AG10803 (cell line): ENCODE measurements around the gene PPP1R12A.

Experiments used
- DNase-seq: peaks from one replicate; pipeline ENCODE4 v3.0.0; 2010; ENCODE audit warnings: low read depth
- H3K4me3 ChIP-seq: 2 replicates; pipeline ENCODE4 v1.5.1; 2011; ENCODE audit warnings: mild to moderate bottlenecking, low read length, control low read depth
- CTCF ChIP-seq: conservative IDR thresholded peaks from 2 replicates; pipeline ENCODE4 v1.5.1; 2011; ENCODE audit warnings: mild to moderate bottlenecking, low read length, control low read depth, inconsistent platforms

The PPP1R12A gene

GRCh38 chr12:79911889-79912656 lies 22.8 kb downstream of the PPP1R12A start:
- TF ChIP-seq CTCF: no peak
- no peak overlapping the region for H3K4me3 ChIP-seq
- peak; percentile 53 for DNase-seq

GRCh38 chr12:79908366-79908765 lies 26.5 kb downstream of the PPP1R12A start:
- TF ChIP-seq CTCF: no peak
- no peak for DNase-seq
- no peak overlapping the region for H3K4me3 ChIP-seq

- no peak for TF ChIP-seq CTCF
These were observed 33.4 kb downstream of the PPP1R12A start for GRCh38 chr12:79901506-79901905.

GRCh38 chr12:79900951-79901350 lies 33.9 kb downstream of the PPP1R12A start:
- DNase-seq: peak; percentile 36
- no peak for TF ChIP-seq CTCF
- H3K4me3 ChIP-seq: no peak overlapping the region

More at GRCh38 chr12:79901506-79901905, 33.4 kb downstream of the PPP1R12A start:
- no peak overlapping the region for H3K4me3 ChIP-seq
- no peak for DNase-seq

GRCh38 chr12:79900199-79900598 lies 34.7 kb downstream of the PPP1R12A start:
- no peak overlapping the region for H3K4me3 ChIP-seq
- no peak for TF ChIP-seq CTCF
- no peak for DNase-seq

- peak; percentile 99 for DNase-seq
- TF ChIP-seq CTCF: no peak
These were observed 37.3 kb downstream of the PPP1R12A start for GRCh38 chr12:79897617-79898016.

GRCh38 chr12:79895804-79896203 lies 39.1 kb downstream of the PPP1R12A start:
- no peak for DNase-seq
- H3K4me3 ChIP-seq: no peak overlapping the region
- no peak for TF ChIP-seq CTCF

More at GRCh38 chr12:79897617-79898016, 37.3 kb downstream of the PPP1R12A start:
- no peak overlapping the region for H3K4me3 ChIP-seq
